PFSK-1 (cell line): ENCODE measurements around the gene PPP2R2B.

Experiments
- FOXP2 ChIP-seq: optimal IDR thresholded peaks from 2 replicates; pipeline ENCODE3; 2011; ENCODE audit warnings: borderline replicate concordance, control low read depth, inconsistent platforms; ENCODE audit not compliant: insufficient read depth; ENCODE audit errors: extremely low read length, extremely low read depth
- POLR2AphosphoS5 ChIP-seq: IDR thresholded peaks from 2 replicates; pipeline ENCODE4 v1.6.1; 2012; ENCODE audit warnings: low read depth, mild to moderate bottlenecking, control low read depth, low read length, moderate library complexity
- SIN3A ChIP-seq: IDR thresholded peaks from 2 replicates; pipeline ENCODE4 v1.6.1; 2012; ENCODE audit warnings: mild to moderate bottlenecking, low read length, moderate library complexity, borderline replicate concordance; ENCODE audit not compliant: insufficient read depth
- TAF1 ChIP-seq: IDR thresholded peaks from 2 replicates; pipeline ENCODE4 v1.6.1; 2012; ENCODE audit warnings: low read length, control low read depth, borderline replicate concordance; ENCODE audit not compliant: insufficient read depth
- TF ChIP-seq, protein P1 (sequence below), 2 experiments: IDR thresholded peaks; 2 replicates each; pipeline versions ENCODE4 v1.6.1 to v1.8.0; 2011 to 2012; ENCODE audit warnings: low read depth in 2 of 2, low read length in 2 of 2, control low read depth in 1 of 2, inconsistent platforms in 1 of 2, mild to moderate bottlenecking in 1 of 2, moderate library complexity in 1 of 2; ENCODE audit not compliant: insufficient read depth in 1 of 2

Gene PPP2R2B

DNA sequence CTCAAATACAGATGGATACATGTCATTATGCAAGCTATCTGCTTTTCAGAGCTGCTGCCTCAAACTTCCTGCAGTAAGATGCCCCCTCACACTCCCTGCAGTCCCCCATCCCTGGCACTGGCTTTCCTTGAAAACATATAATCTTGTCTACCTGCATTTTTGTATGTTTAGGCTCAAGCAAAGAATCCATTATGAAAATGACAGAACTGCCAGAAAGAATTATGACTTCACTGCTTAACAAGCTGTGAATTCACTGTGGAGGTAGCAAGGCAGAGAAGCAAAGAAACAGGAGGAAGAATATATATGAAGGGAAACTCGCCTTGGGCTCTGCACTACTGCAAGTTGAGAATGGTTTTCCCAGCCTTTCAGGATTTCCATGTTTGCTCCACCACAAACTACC lies 39.4 kb upstream of the PPP2R2B start:
- TF ChIP-seq FOXP2 (no peak), TAF1 (no peak), SIN3A (no peak), POLR2AphosphoS5 (no peak)
- TF ChIP-seq, protein P1, sequence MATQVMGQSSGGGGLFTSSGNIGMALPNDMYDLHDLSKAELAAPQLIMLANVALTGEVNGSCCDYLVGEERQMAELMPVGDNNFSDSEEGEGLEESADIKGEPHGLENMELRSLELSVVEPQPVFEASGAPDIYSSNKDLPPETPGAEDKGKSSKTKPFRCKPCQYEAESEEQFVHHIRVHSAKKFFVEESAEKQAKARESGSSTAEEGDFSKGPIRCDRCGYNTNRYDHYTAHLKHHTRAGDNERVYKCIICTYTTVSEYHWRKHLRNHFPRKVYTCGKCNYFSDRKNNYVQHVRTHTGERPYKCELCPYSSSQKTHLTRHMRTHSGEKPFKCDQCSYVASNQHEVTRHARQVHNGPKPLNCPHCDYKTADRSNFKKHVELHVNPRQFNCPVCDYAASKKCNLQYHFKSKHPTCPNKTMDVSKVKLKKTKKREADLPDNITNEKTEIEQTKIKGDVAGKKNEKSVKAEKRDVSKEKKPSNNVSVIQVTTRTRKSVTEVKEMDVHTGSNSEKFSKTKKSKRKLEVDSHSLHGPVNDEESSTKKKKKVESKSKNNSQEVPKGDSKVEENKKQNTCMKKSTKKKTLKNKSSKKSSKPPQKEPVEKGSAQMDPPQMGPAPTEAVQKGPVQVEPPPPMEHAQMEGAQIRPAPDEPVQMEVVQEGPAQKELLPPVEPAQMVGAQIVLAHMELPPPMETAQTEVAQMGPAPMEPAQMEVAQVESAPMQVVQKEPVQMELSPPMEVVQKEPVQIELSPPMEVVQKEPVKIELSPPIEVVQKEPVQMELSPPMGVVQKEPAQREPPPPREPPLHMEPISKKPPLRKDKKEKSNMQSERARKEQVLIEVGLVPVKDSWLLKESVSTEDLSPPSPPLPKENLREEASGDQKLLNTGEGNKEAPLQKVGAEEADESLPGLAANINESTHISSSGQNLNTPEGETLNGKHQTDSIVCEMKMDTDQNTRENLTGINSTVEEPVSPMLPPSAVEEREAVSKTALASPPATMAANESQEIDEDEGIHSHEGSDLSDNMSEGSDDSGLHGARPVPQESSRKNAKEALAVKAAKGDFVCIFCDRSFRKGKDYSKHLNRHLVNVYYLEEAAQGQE (IDR thresholded peaks at IDR 0.05; ENCODE audit: insufficient read depth in 1 of 2, low read depth in 2 of 2, low read length in 2 of 2) = no peak

DNA sequence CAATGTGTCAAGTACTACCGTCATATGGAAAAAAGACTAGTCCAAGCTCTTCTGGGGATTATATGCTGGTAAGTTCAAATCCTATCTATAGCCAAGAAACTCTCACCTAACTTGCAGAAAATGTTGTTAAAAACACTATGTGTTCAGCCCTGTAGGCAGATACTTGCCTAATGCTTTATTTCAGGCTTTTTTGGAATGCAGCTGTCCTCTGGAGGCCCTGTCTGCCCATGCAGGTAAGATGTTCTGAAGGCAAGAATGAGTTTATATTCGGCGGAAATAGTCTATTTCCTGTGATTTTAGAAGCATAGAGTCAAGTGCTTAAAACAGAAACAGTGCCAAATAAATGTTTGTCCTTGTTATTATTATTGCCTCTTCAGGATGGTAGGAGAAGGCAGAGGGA lies 34.3 kb upstream of the PPP2R2B start:
- TF ChIP-seq TAF1 (no peak), FOXP2 (no peak), SIN3A (no peak)
- TF ChIP-seq, protein P1 (IDR thresholded peaks at IDR 0.05; ENCODE audit: insufficient read depth in 1 of 2, low read depth in 2 of 2, low read length in 2 of 2) = no peak

DNA sequence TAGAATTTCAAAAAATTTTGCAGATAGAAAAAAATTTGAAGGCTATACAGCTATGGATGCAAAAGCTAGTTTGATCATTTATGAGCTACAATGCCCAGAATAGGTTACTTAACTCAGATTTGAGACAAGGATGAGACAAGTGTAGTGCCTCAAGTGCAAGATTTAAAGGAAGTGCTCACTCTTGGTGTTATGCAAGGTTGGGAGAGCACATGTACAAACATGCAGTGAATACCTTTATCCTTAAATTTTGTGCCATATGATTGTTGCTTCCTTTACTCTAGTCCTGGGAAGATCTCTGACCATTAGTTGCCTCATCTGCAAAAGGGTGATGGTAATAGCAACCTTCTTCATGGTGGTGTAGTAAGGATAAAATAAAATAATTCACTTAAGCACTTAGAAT lies 31.7 kb upstream of the PPP2R2B start:
- TF ChIP-seq FOXP2 = no peak
- TF ChIP-seq SIN3A = no peak
- TF ChIP-seq, protein P1 (IDR thresholded peaks at IDR 0.05; ENCODE audit: insufficient read depth in 1 of 2, low read depth in 2 of 2, low read length in 2 of 2) = no peak
- no peak for TF ChIP-seq POLR2AphosphoS5
- no peak for TF ChIP-seq TAF1

DNA sequence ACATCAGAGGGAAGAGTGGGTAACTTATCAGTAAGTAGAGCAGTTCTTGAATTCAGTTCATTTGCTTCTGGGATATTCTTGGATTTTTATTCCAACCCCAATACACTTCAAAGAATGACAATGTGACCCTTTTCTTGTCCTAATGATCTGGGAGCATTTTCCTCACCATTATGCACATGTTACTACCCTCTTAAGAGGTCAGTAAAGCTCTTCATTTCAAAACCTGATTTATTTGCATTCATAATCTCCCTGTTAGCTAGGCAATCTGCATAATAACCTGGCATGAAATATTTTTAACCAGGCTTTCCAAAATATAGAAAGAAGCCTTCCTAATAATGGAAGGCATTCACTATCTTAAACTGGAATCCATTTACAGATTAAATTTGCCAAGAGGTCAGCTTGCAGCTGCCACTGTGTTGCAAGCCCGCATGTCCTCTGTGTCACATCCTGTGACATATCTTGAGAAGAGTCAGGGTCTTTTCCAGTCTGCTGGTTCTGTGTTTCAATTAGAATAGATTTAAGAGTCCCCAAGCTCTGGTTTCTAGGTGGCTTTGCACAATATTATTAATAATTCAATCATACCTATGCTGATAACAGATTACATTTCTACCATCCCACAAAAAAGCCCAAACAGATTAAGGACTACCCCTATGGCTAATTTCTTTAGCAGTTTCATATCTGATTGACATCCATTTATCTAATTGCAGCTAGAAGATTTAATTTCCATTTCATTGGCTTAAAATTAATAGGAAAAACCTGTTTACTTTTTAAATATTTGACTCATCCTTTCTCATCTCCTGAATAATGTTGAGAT lies 30.9 kb upstream of the PPP2R2B start:
- TF ChIP-seq POLR2AphosphoS5 (no peak), FOXP2 (no peak), SIN3A (no peak), TAF1 (no peak)
- TF ChIP-seq, protein P1 (IDR thresholded peaks at IDR 0.05; ENCODE audit: insufficient read depth in 1 of 2, low read depth in 2 of 2, low read length in 2 of 2) = no peak

DNA sequence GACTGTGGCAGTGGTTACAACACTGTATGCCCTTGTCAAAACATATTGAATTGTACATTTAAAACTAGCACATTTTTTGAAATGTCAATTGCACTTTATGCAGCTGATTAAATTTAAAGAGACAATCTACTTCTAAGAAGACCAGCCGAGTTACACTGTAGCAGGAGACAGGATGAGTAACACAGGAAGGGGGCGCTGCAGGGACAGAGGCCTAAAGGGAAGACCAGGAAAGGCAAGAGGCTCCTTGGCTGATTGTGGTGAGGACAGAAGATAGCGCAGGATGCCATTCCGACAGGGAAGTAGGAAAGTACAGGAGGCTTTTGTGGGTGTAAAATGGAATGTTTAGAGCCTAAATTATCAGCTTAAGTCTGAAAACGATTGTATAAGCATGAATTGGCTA lies 28.2 kb upstream of the PPP2R2B start:
- no peak for TF ChIP-seq POLR2AphosphoS5
- TF ChIP-seq SIN3A = no peak
- no peak for TF ChIP-seq TAF1
- TF ChIP-seq FOXP2 = no peak
- TF ChIP-seq, protein P1 (IDR thresholded peaks at IDR 0.05; ENCODE audit: insufficient read depth in 1 of 2, low read depth in 2 of 2, low read length in 2 of 2) = no peak
